SIG-M5 (cell line): Measurements from ENCODE around the gene NUMA1.

Experiments
- DNase-seq: peaks from one replicate; lab custom pipeline; 2025; lab: John Stamatoyannopoulos, UW

The NUMA1 gene

DNA sequence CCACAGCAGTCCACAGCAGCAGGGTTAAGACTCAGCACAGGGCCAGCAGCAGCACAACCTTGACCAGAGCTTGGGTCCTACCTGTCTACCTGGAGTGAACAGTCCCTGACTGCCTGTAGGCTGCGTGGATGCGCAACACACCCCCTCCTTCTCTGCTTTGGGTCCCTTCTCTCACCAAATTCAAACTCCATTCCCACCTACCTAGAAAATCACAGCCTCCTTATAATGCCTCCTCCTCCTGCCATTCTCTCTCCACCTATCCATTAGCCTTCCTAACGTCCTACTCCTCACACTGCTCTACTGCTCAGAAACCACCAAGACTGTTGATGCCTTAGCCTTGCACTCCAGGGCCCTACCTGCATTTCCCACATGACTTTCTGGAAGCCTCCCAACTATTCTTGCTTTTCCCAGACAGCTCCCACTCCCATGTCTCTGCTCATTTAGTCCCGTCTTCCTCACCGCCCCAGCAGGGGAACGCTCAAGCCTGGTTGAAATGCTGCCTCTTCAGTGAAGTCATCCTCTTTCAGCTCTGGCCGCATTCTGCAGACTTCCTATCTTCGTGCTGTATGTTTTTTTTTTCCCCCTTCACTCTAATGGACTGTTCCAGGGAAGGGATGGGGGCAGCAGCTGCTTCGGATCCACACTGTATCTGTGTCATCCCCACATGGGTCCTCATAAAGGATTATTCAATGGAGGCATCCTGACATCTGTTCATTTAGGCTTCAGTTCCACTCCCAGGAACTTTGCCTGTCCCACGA, 78.3 kb downstream of the NUMA1 start:
- no peak for DNase-seq

DNA sequence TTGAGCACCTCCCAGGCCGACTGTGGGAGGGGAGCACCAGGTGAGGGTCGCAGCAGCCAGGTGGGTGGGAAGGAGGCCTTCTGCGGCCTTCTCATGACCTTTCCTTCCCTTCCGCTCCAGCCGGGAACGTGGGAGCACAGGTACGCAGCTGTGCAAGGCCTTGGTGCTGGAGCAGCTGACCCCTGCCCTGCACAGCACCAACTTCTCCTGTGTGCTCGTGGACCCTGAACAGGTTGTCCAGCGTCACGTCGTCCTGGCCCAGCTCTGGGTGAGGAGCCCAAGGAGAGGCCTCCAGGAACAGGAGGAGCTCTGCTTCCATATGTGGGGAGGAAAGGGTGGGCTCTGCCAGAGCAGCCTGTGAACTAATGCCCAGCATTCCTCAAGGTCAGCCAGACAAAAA, 79.1 kb downstream of the NUMA1 start:
- no peak for DNase-seq

DNA sequence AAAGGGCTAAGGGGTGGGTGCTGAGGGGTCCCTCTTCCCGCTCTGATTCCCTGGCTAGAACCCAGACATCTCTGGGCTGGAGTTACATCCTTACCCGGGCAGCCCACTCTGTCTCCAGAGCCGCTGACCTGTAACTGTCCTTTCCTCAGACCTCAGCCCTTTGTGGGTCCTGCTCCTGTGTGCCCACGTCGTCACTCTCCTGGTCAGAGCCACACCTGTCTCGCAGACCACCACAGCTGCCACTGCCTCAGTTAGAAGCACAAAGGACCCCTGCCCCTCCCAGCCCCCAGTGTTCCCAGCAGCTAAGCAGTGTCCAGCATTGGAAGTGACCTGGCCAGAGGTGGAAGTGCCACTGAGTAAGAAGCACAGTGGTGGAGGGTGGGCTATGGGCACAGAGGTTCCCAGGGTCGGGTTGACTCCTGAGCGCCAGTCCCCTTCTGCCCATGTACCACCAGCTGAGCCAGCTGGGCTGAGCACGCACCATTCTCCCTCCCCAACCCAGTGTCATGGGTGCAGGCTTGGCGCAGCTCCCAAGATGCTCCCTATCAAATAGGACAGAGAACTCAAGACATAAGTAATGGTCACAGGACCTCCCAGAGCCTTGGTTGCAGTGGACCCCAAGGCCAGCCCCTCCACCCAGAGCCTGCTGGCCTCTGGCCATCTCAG, 80.0 kb downstream of the NUMA1 start:
- no peak for DNase-seq

DNA sequence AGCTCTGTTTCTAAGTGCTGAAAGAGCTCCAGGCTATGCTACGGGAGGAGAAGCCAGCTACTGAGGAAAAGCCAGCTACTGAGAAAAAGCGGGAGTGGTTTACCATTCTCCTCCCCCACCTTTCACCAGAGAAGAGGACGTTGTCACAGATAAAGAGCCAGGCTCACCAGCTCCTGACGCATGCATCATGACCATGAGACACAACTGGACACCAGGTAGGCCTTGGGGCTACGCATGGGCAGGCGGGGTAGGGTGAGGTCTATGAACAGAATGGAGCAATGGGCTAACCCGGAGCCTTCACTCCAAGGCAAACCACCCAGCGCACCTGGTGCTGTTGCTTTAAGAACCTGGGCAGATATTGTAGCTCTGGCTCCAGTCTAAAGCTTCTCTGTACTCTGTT, 80.5 kb downstream of the NUMA1 start:
- no peak for DNase-seq

DNA sequence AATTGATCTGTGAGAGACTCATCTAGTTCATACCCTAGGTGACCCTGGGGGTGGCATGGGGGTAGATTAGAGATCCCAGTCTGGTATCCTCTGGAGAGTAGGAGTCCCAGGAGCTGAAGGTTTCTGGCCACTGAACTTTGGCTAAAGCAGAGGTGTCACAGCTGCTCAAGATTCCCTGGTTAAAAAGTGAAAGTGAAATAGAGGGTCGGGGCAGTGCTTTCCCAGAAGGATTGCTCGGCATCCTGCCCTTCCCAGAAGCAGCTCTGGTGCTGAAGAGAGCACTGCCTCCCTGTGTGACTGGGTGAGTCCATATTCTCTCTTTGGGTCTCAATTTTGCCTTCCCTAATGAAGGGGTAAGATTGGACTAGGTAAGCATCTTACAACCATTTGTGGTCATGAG, 81.0 kb downstream of the NUMA1 start:
- DNase-seq = no peak

DNA sequence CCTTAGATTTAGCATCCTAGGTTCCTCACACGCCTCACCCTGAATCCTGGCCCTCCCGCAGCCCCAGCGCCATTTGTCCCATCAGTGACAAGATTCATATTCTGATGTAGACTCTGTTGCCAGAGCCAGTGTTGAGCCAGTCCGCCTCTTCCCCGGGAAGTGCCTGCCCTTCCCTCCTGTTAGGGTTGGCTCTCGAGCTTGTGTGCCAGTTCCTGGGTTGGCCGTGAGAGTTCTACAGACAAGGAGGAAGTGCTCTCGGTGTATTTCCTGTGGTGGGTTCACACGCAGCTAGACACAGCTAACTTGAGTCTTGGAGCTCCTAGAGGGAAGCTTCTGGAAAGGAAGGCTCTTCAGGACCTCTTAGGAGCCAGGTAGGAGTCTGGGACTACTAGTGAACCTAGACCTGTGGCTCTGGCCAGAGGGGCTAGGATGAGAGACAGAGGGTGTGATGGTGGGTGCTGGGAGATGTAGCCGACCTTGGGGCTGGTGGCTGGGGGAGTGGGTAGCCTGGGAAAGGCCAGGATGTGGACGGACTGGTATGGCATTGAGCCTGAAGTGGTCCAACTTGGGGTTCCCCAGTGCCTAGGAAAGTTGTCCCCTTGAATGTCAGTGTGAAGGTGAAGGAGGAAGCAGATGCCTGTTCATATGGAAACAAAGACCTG, 81.6 kb downstream of the NUMA1 start, which contains the start of gene IL18BP:
Gene IL18BP (plus strand): TSS at position 261 of the 662 bp plus-strand sequence. CDS start 1,076 bp downstream, outside the sequence.
- no peak for DNase-seq

DNA sequence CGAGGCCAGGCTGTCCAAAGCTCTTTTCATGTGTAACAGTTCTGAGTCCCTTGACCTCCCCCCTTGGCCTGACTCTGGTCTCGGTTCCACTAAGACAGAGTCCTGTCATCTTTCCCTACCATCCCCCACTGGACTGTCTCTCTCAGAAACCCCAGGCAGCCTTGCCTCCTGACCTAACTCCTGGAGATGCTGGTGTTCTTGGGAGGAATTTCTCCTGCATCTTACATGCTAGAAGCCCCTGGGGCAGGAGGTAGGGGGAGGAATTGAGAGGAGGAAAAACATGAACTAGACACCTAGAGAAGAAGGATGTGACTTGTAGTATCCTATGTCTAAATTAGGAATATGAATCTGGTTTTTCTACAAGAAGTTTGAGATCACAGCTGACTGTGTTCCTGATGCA, 82.3 kb downstream of the NUMA1 start:
- no peak for DNase-seq

DNA sequence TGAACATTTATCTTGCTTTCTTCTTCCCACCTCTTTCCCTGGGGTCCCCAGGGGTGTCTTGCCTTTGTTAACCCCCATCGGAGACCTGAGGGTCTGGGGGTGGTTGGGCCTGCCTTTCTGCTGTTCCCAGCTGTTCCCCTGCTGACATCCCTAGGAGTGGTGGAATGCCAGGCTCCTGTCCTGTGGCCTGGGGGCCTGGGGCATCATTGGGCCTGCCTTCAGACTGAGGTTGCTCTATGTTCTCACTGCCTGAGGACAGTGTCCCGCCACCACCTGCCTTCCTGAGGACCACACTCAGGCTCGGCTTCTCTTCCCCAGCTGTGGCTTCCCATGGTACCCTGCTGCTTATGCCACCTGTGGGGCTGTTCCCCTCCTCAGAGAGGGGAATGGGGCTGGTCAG, 82.7 kb downstream of the NUMA1 start:
- DNase-seq = no peak

DNA sequence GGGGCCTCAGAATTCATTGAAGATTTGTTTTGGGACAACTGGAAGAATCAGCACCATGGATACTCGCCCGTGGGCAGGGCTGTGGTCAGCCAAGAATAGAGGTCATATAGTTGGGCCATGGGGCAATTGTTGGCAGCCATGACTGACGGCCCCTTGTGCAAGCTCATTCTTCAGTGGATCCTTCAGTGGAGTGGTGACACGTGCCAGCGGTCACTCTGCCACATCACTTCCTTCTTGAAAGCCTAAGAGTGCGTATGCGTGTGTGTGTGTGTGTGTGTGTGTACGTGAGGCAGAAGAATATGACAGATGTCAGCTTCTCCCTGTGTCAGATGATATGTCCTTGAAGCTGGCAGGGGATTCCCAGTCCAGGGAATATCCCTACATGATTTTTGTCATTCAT, 83.4 kb downstream of the NUMA1 start:
- DNase-seq = no peak

DNA sequence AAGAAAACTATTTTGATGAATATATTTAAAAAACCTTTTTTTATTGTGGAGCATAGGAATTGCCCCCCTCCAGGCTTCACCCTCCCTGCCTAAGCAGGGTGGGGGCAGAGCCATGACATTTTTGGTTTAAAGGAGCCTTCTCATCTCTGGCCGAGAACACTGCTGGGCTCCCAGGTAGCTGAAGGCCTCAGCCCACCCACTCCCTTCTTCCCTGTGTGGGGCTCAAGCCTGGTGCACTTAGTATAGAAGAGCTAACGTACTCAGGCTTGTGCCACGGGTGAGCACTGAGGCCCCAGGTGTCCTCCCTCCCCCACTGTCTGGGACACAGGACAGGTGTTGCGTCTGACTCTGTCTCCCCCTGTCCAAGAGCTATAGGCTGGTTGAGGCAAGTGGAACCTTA, 83.8 kb downstream of the NUMA1 start:
- no peak for DNase-seq

DNA sequence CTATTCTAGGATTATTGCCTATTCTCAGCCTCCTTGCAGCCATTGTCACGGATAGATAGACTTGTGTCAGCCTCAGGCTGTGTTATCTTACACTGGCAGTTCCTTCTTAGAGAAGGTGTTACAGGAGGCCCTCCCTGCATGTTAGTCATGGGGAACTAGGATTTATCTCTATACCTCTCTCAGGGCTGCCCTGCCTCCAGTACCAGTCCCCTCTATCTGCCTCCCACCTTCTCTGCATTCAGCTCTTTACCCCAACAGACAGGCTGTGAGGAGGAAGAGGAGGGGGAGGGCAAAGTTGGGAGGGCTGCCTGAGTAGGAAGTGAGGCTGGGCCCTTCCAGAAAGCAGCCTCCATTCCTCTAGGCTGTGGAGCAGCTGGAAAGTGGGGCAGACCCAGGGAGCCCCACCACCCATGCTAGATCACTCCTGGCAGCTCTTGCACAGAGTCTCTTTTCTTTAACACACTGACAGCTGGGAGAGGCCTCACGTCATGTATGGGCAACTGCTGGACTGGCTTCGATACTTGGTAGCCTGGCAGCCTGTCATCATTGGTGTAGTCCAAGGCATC, 84.5 kb downstream of the NUMA1 start:
- no peak for DNase-seq

DNA sequence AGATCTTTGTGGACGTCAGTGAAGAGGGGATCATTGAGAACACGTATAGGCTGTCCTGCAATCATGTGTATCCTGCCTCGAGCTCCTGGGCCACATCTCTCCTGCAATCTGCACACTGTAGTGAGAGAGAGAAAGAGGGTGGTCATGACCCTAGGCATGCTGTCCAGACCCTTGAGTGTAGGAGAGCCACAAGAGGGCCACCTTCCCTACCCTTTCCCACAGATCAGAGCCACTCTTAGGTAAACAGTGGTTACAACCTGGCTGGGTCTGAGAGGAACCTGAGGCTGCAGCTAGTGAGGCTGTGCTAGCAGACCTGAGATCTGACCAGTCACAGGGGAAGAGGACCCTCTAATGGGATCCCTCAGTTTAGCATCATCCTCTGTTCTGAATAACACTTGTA, 85.6 kb downstream of the NUMA1 start:
- DNase-seq = no peak

DNA sequence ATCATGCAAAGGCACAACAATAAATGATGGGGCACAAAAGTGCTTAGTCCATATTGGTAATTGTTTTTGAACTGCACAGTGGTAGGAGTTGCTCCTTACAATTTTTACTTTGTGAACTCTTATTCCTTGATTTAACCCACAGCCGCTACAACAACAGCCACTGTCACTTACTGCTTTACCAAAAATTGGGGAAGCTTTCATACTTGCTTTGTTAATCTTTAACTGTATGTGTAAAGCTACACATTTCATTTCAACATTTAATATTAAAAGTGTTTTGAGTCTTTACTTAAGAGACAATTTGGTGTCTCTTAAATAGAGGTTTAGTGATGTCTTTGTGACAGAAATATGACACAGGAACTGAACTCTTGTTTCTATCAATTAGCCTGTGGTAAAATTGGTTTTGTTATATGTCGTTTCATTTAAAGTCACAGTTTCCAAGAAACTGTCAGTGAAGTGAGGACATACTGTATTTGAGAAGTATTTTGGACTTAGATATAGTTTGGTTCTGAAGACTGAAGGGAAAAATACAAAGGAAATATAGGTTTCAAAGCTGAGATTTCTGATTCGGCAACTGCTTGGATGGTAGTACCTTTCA, 88.1 kb downstream of the NUMA1 start:
- DNase-seq = no peak

DNA sequence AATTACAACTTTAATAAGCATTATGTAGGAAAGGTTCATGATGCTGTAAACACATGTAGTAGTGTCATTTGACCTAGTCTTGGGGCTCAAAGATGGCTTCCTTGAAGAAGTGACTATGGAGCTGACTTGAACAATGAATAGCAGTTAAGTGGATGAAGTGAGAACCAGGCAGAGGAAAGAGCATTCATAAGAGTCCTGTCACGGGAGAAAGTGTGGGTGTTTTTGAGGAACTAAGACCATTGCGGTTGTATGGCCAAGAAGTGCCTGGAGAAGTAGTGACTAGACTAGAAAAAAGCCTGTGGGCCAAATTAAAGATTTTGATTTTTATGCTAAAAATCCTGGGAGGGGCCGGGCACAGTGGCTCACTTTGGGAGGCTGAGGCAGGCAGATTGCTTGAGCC, 88.8 kb downstream of the NUMA1 start:
- DNase-seq = peak; percentile 11

DNA sequence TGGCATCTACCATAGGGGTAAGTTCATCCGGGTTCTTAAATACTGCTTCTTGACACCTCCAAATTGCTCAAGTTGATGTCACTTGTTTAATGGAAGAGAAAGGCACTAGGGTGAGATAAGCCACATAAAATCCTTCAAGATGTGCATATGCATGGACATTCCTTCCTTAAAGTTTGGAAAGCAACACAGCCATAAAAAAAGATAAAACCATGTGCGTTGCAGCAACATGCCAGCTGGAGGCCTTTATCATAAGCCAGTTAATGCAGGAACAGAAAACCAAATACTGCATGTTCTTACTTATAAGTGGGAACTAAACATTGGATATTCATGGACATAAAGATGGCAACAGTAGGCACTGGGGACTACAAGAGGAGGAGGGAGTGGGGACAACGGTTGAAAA, 89.6 kb downstream of the NUMA1 start:
- no peak for DNase-seq

DNA sequence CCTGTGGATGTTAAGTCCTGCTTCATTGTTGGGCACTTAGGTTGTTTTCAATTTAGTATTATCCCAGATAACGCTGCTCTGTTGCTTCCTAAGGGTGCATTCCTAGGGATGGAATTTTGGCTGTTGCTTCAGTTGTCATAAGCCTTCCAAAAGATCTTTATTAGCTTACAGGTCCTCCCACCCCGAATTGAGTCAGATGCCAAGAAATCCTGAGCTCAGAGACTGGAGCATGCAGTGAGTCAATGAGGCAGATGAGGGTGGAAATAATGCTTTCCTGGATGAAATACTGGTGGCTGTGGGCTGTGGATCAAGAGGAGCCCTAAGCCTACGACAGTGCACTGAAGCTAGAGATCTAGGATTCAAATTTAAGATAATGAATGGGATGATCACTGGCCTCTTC, 92.3 kb downstream of the NUMA1 start:
- DNase-seq = no peak

DNA sequence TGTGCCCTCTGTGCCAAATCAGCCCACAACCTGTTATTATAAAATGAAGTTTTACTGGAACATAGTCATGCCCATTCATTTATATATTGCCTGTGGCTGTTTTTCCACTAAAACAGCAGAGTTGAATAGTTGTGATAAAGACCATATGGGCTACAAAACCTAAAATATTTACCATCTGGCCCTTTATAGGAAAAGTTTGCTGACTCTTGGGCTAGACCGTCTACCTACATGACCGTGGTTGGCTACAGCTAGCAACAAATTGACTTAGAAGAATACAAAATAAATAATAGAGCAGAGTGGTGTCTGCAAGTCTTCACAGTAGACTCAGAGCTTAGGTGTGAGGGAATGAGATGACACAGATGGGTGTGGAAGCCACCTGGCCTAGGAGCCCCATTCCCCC, 92.8 kb downstream of the NUMA1 start:
- no peak for DNase-seq

DNA sequence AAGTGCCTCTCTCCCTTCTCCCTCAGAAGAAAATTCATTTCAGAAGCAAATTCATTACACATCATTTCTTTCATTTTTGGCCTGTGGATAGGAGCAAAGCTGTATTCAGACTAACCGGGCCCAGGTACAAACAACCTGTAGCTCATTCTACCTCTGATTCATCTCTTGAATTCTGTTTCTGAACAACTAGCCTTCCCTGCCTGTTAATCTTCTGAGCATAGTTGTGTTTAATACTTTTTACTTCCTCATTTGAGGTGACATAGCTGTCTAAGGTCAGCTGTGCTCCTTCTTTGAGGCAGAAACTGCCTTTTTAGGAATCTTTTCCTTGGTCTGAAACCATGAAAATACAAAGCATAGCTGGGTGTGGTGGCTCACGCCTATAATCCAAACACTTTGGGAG, 94.2 kb downstream of the NUMA1 start:
- no peak for DNase-seq

DNA sequence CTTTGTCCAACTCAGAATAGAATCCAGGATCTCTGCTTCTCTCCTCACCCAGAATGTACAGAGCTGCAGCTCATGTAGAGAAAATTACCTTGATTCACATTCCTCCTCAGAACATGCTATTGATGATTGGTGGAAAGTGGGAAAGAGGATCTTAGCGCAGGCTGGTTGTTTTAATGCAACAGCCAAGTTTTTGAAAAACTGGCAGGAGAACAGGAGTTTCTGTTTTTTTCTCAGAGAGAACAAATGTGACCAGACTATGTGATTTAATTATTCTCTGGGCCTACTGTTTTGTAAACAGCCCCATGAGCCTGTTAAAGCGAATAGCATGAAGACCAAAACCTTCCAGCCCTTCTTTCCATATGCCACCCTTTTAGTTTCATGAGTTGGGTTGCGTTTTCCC, 100.7 kb downstream of the NUMA1 start:
- no peak for DNase-seq

DNA sequence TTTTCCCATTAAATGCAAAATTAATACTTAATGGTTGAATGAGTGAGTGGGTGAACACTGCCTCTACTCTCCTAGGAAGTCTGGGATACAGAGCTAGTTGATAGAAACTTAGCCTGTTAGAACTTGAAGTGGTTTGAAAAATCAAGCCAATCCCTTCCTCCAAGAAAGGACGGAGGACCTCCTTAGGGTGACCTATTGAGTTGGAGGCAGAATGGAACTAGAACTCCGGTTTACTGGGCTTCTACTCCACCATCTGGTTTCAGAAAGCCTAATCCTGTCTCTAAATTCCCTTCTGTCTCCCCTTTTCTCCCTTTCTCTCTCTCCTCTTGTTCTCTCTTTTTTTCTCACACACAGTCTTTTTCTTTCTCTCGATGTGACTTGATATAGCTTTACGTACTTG, 101.2 kb downstream of the NUMA1 start:
- no peak for DNase-seq

DNA sequence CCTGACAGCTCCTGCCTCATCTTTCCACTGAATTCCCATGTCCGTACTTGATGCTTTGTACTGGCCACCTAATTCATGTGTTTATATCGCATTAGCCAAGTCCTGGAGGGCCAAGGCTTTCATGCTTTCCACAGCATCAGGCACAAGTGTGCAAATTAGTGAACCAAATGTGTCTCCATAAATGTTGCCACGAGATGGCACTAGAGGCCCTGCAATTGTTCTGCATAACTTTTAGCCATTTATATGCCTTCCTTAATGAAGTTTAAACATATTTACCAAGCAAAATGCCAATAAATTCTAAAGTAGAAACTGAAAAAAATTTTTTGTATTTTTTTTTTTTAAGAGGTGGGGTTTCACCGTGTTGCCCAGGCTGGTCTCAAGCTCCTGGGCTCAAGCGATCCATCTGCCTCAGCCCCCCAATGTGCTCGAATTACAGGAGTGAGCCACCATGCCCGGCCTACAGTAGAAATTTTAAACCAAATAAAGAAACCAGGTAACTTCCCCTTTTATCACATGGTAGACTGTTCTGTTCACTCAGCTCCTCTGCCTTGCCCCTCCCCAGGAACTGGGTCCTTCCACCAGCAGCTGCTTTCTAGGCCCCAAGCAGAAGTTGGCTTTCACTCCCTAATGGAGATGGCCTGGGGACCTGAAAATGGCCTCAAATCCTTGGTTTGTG, 102.5 kb downstream of the NUMA1 start:
- DNase-seq = no peak

DNA sequence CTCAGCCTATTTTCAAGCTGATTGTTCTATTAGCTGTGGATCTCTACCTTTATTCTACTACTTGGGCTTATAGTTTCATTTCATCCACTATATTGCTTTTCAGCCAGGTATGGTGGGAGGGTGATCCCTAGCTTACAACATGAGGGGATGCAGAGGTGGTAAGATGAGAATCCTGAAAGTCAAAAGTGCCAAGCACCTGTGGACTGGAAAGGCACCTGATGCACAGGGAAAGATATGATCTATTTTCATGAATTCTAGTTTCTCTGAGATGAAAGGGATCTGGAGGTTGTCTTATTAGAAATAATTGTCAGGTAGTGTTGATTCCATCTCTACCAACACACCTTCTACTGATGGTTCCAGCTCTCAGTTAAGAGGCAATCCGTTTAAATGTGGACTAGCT, 103.3 kb downstream of the NUMA1 start:
- no peak for DNase-seq
